HG03439 (cell line): ENCODE data around the gene NANS.
A peak's percentile ranks its signal among the peaks of the same experiment; 100 is the strongest.
"Not testable (repeated sequence)": the region's sequence is repeated elsewhere in the genome, so short reads cannot be mapped to it uniquely, and the experiment has no call there.

ENCODE experiments used
- ATAC-seq: cut with Tn5 transposase; IDR thresholded peaks from one replicate; pipeline ENCODE4 v1.9.1; 2021; ENCODE audit warnings: mild to moderate bottlenecking, moderate library complexity; ENCODE audit not compliant: unreplicated experiment

The NANS gene

GRCh38 chr9:98099346-98099745 lies 42.8 kb downstream of the NANS start:
- no peak for ATAC-seq

- no peak for ATAC-seq
Observed at GRCh38 chr9:98099898-98100297, 43.4 kb downstream of the NANS start.

GRCh38 chr9:98100456-98100855 lies 43.9 kb downstream of the NANS start:
- no peak for ATAC-seq

GRCh38 chr9:98101416-98101815 lies 44.9 kb downstream of the NANS start:
- peak; percentile 3 for ATAC-seq

GRCh38 chr9:98101868-98102273 lies 45.3 kb downstream of the NANS start:
- peak; percentile 93 for ATAC-seq

- ATAC-seq: no peak
Observed at GRCh38 chr9:98104445-98104881, 47.9 kb downstream of the NANS start.

GRCh38 chr9:98105006-98105405 lies 48.5 kb downstream of the NANS start:
- ATAC-seq: no peak

GRCh38 chr9:98107926-98108325 lies 51.4 kb downstream of the NANS start:
- ATAC-seq: no peak

- ATAC-seq: no peak
Observed at GRCh38 chr9:98108531-98109031, 52.0 kb downstream of the NANS start.

GRCh38 chr9:98109052-98109451 lies 52.5 kb downstream of the NANS start:
- no peak for ATAC-seq

GRCh38 chr9:98117097-98117496 lies 60.6 kb downstream of the NANS start:
- ATAC-seq: not testable (repeated sequence)

- ATAC-seq: peak; percentile 28
Observed at GRCh38 chr9:98117984-98118639, 61.6 kb downstream of the NANS start.

GRCh38 chr9:98118640-98119601 lies 62.4 kb downstream of the NANS start, which contains the start of gene TRIM14:
TRIM14 (minus strand) TSS chr9:98119222; CDS start chr9:98119188, 34 bp downstream.
- ATAC-seq: peak; percentile 40

- no peak for ATAC-seq
Observed at GRCh38 chr9:98120476-98120875, 63.9 kb downstream of the NANS start.

- ATAC-seq: no peak
Observed at GRCh38 chr9:98121058-98121457, 64.5 kb downstream of the NANS start.

- not testable (repeated sequence) for ATAC-seq
Observed at GRCh38 chr9:98124091-98124490, 67.6 kb downstream of the NANS start.

- no peak for ATAC-seq
Observed at GRCh38 chr9:98124637-98125426, 68.3 kb downstream of the NANS start.

GRCh38 chr9:98127226-98127625 lies 70.7 kb downstream of the NANS start:
- no peak for ATAC-seq

- ATAC-seq: no peak
Observed at GRCh38 chr9:98128316-98128715, 71.8 kb downstream of the NANS start.

GRCh38 chr9:98129451-98129881 lies 72.9 kb downstream of the NANS start:
- ATAC-seq: no peak

GRCh38 chr9:98130060-98130459 lies 73.5 kb downstream of the NANS start:
- ATAC-seq: not testable (repeated sequence)
